ENCODE measurements around the gene TMIGD1.

DNA sequence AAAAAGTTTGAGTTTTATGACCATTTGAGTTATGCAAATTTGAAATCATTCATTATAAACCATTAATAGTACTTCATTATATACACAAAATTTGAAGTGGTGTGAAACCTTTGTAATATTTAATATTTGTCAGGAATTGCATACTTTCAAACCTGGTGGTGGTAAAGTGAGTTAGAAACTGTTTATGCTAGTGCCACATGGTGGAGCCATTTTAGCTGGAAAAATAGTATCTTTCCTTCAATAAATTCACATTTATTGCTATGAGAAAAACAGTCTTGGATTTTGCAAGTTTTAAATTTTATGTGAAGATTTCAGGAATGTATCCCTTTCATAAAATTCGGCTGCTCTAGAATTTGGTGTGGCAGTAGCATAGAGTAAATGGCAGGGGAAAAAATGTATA is 34.9 kb downstream of the TMIGD1 start:
- TF ChIP-seq, protein P1, sequence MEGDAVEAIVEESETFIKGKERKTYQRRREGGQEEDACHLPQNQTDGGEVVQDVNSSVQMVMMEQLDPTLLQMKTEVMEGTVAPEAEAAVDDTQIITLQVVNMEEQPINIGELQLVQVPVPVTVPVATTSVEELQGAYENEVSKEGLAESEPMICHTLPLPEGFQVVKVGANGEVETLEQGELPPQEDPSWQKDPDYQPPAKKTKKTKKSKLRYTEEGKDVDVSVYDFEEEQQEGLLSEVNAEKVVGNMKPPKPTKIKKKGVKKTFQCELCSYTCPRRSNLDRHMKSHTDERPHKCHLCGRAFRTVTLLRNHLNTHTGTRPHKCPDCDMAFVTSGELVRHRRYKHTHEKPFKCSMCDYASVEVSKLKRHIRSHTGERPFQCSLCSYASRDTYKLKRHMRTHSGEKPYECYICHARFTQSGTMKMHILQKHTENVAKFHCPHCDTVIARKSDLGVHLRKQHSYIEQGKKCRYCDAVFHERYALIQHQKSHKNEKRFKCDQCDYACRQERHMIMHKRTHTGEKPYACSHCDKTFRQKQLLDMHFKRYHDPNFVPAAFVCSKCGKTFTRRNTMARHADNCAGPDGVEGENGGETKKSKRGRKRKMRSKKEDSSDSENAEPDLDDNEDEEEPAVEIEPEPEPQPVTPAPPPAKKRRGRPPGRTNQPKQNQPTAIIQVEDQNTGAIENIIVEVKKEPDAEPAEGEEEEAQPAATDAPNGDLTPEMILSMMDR (IDR thresholded peaks at IDR 0.05; ENCODE audit: extremely low read depth in 1 of 2, insufficient read depth in 1 of 2, low read depth in 1 of 2, low read length in 2 of 2) = peak; percentile 8 to 20
- TF ChIP-seq GATA2 (IDR thresholded peaks at IDR 0.05; ENCODE audit: insufficient read depth, insufficient read length, low read depth, low read length) (no peak), POLR2A (IDR thresholded peaks at IDR 0.05; ENCODE audit: low read depth, low read length) (no peak), EZH2 (IDR thresholded peaks at IDR 0.05; ENCODE audit: borderline replicate concordance, low read depth, low read length, severe bottlenecking) (no peak), POLR2AphosphoS5 (IDR thresholded peaks at IDR 0.05; ENCODE audit: insufficient read depth, low read depth, low read length) (no peak)
- TF ChIP-seq, protein P2, sequence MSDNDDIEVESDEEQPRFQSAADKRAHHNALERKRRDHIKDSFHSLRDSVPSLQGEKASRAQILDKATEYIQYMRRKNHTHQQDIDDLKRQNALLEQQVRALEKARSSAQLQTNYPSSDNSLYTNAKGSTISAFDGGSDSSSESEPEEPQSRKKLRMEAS (IDR thresholded peaks at IDR 0.05; ENCODE audit: insufficient read depth, insufficient read length) = no peak
